HG03571 (cell line): ENCODE measurements around the gene NBEA.

ENCODE experiments used
- ATAC-seq: cut with Tn5 transposase; IDR thresholded peaks from one replicate; pipeline ENCODE4 v1.9.1; 2021; ENCODE audit not compliant: unreplicated experiment

The NBEA gene

DNA sequence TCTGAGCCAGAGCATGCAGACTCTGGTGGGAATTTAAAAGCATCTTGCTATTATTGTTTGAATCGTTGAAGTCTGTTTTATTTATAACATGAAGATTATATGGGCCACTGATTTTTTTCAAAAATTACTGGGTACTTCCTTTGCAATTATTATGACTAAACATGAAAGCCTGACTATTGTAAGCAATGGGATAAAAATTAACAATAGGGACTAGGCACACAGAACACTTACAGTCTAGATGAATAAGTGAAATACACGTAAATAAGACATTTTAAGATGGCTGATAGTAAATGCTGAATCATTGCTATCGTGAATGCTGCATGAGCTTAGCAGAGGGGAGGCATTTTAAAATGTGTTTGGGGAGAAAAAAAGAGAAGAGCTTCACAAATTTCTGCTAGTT is 615.4 kb downstream of the NBEA start:
- no peak for ATAC-seq

DNA sequence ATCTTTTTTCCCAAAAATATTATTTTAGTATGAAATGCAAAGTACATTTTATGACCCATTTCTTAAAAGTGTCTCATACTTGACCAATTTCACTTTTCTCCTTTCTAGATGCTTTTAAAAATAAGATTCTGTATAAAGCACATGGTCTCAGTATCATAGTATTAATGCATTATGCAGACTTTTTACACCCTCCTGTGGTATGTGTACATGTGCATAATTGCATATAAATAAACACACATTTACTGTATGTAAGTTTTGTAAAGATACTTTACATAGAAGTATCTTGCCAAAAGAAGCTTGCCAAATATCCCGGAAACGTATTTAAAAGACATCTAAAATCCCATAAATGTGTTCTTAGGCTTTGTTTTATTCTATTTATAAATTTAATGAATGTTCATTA is 619.5 kb downstream of the NBEA start:
- no peak for ATAC-seq

DNA sequence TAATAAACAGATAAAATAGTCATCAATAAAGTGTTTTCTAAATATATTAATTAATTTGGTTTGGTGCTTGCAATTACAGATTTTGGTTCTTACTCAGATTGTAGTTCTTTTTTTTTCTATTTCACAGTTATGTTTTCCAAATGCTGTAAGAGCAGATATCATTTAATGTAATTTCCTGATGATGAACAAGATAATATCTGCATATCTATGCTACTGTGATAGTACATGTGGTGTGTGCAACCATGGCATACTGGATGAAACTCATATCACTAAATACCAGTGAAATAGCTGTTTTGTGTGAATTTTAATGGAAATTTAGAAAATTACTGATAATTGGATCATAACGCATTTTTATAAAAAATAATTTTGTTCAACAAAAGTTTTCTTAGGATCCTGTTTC is 623.2 kb downstream of the NBEA start:
- ATAC-seq: no peak

DNA sequence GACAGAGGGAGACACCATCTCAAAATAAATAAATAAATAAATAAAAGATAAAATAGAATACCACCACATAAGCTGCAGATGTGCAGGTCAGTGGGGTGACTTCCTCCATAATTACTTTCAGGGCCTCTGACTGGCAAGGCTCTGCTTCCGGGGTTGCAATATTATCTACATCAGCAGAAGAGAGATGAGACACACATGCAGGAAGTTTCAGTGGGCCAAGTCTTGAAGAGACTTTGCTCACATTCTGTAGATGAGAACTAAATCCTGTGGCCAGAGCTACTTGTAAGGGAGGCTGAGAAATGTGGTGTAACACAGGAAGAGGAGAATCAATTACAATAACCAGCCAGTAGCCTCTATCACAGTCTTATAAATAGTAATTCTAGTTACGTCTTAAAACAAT is 624.3 kb downstream of the NBEA start:
- no peak for ATAC-seq

GRCh38 chr13:35567406-35567980 is 625.4 kb downstream of the NBEA start:
- ATAC-seq: no peak

DNA sequence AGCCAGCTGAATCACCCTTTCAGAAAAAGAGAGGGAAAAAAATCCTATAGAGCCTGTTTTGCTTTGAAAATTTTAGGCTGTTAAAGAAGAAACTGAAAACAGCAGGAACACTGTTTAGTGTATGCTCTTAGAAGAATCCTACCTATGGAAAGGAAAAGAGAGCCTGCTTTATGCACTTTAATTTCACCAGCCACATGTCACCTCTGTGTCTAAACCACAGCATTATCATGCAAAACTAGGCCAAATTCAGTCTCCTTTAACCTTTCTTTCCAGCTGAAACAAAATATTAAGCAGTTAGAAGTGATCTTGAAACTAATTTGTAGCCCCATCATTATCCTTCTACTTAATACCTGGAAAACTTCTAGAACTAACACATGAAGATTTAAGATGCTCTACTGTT is 631.6 kb downstream of the NBEA start:
- no peak for ATAC-seq

- no peak for ATAC-seq
Observed at GRCh38 chr13:35592457-35592856, 650.4 kb downstream of the NBEA start.

- no peak for ATAC-seq
Observed at GRCh38 chr13:35593651-35594050, 651.6 kb downstream of the NBEA start.

DNA sequence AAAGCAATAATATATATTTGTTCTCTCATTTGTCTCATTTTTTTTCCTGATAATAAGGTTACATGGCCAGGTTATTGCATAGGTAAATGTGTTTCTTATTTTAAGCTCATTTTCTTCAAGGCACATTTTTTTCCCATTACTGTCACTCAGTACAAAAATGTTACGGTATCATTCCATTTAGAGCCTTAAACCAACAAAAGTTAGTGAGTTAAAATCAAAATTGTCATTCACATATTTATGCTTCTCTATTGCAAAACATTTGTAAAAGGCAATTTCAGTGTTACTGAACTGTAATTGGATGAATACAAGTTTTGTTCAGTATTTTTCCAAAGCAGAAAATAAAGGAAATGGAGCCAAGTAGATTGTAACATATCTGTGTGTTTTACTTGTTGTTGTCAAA is 652.0 kb downstream of the NBEA start:
- no peak for ATAC-seq

GRCh38 chr13:35595181-35595580 is 653.1 kb downstream of the NBEA start:
- no peak for ATAC-seq

DNA sequence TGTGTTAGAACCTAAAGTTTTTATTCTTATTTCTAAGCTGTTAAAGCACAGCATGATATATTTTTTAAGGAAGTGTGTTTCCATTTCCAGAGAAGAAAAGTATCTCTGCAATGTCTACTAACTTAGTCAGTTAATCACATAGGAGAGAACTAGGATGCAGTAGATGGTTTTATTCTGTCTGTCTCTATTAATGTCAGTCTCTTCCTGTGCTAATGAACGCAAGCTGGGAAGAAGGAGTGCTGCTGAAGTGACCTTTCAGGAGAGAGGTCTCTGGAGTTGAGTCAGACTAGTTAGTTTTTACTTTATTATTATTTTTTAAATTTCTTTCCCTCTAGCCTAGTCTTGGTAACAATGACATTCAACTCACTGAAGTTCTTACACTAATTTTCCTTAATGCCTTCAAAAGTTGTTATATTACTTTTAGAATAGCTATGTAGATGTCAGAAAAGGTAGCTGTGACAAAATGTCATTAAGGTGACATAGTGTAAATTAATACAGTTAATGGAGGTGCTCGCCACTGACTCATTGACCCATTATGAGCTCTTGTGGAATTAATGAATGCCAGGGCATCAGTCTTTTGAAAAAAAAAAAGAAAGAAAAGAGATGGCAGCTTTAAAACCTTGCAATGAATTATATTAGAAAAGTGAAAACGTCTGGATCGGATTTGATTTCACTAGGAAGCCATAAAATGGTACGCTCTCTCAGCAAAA is 654.4 kb downstream of the NBEA start:
- no peak for ATAC-seq

DNA sequence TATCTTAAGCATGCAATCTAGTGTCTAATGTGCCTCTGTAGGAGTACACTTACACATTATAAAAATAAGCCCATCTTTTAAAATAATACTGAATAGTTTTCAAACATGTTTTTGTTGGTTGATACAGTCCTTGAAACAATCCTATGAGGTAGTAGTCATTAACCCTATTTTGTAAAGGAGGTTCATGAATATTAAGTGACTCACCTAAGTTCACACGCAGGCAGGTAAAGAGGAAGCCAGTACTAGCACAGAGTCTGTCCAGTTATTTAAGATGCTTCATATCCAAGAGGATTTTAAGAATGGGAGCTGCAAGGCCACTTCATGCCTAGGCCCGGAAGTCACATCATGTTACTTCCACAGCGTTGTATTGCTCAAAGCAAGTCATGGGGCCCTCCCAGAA is 655.4 kb downstream of the NBEA start:
- no peak for ATAC-seq

GRCh38 chr13:35598233-35598632 is 656.2 kb downstream of the NBEA start:
- no peak for ATAC-seq

GRCh38 chr13:35598790-35599369 is 656.8 kb downstream of the NBEA start:
- ATAC-seq: no peak

DNA sequence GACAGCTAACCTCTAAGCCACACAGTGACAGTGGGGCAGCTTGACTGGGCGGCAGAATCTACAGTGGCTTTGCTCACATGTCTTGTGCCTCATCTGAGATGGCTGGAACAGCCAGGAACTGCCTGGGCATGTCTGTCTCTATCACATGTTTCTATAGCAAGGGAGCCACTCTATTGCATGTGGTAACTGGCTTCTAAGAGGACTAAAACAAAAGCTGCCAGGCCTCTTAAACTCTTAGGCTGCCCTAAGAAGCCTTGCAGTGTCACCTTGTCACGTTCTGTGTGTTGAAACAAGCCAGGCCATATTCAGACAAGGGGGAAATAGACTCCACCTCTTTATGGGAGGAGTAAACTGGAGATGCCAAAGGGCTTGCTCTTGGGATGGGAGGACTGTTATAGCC is 657.3 kb downstream of the NBEA start:
- ATAC-seq: no peak

- no peak for ATAC-seq
Observed at GRCh38 chr13:35600137-35600536, 658.1 kb downstream of the NBEA start.

DNA sequence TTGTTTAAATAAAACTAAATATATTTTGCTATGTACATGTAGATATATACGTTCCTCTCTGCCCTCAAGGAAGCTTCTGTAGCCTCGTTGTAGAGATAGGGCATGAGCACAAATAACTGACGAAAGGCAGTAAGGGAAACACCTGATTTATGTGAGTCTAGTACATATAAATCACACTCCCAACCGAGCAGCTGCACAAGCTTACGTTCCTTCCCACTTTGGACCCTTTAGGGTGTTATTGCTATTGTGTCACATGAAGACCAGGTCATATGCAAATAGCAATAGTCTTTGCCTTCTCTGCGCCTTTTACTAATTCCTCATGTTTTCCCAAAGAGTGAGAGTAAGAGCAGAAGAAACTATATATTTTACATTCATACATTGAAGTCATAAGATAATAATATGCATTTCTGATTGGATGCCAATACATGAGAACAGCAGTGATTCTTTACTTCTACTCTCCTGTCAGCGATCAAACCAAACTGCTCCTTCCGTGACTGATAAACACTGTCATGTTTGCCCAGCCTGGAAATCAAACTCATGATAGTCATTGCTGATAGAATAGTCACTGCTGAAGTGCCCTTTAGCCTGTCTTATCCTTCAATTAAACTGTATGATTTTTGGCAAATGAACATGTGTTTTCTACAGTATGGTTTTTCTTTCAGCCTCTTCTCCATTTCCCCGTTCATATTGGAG is 661.7 kb downstream of the NBEA start:
- no peak for ATAC-seq

DNA sequence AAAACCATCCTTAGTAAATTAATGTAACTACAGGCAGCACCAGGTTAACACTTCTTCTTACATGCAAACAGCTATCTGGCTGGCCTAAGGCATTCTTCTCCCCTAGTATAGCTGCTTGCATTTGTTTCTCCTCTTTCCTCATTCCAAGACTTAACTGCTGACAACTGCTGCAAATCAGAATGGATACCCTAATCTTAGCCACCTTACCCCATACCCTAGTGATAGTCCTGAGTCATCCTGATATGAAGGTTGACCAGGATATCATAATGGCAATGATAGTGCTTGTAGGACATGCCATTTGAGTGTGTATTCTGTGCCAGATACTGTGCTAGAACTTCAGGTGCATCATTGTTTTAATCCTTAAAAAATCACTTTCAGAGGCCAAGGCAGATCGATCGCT is 672.6 kb downstream of the NBEA start:
- no peak for ATAC-seq

DNA sequence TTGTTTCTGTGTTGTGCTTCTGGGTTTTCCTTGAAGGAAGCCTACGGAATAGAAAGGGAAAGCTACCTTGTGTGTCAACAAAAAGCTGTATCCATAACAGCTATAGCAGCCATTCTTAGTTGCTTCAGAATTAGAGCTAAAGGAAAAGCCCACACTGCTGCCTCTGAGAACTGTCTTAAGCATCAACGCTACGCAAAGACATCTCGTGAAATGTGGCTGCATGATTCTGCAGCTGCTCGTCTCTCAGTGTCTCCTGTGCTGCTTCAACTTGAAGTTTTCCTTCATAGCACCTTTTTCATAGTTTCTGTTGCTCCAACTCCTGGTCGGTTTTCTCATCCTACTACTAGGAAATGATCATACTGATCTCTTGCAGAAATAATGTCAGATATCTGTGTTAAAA is 675.4 kb downstream of the NBEA start:
- no peak for ATAC-seq

GRCh38 chr13:35618565-35619083 is 676.6 kb downstream of the NBEA start:
- ATAC-seq: no peak

DNA sequence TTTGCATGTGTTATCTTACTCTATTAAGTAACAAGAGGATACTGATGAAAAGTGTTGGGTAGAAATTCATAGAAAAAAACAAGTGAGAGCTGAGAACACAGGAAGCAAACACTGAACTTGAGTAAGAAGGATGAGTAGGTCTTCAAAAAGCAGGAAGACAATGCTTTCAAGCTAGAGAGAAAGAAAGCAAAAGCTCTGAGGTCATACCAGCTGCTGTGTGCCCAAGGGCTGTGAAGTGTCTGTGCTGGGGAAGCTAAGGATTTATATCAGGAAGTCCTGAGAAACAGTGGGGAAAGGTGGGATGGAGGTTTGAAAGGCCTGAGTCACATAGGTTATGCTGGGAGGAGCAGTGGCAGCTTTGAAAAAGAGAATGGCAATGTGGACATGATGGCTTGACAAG is 679.9 kb downstream of the NBEA start:
- no peak for ATAC-seq

DNA sequence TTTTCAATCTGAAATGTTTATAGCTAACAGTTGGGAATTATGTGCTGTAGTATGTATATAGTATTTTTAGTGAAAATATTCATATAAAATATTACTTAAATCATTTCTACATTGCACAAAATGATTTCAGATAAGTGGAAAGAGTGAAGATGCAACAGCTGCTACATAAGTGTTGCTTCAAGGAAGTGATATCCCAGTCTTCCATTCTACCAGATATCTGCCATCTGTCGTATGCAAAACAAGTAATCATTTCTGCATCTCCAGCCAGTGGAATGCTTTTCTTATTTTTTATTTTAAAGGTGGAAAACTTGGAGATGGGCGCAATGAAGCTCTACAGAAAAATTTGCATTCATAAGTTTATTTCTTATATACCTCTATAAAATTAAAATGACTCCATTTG is 687.0 kb downstream of the NBEA start:
- ATAC-seq: no peak
